ENCODE measurements around the gene MIF4GD. TPM values are rescaled to one million over a fixed set of nuclear protein-coding genes. Genes with fewer than 3 reads are reported as not detected.

Gene MIF4GD
- total and polyA plus RNA-seq, 9 of the 15 experiments (the other 6 are each of a cell fraction or from before 2014, with no cell fraction given), result 11.8 to 63.8 (median 28.1) TPM

GRCh38 chr17:75289832-75290337, 18.9 kb upstream of the MIF4GD start (continued):
- TF ChIP-seq MYBL2 (IDR thresholded peaks at IDR 0.05; ENCODE audit: low read depth) (no peak), MYBL2 (CRISPR knock-in tag; IDR thresholded peaks at IDR 0.05; ENCODE audit: borderline replicate concordance) (no peak), TAF9B (IDR thresholded peaks at IDR 0.05; ENCODE audit: partially characterized antibody) (peak; percentile 45), E2F8 (IDR thresholded peaks at IDR 0.05; ENCODE audit: low read depth, partially characterized antibody) (no peak), RBM34 (IDR thresholded peaks at IDR 0.05; ENCODE audit: borderline replicate concordance, insufficient read depth, low read length) (no peak), HMG20A (CRISPR knock-in tag; conservative IDR thresholded peaks at IDR 0.05) (no peak), FOXM1 (IDR thresholded peaks at IDR 0.05; ENCODE audit: low read depth) (no peak), FOXM1 (CRISPR knock-in tag; IDR thresholded peaks at IDR 0.05; ENCODE audit: low read depth) (no peak), ZNF282 (CRISPR knock-in tag; IDR thresholded peaks at IDR 0.05) (no peak), BRD9 (IDR thresholded peaks at IDR 0.05; ENCODE audit: low read depth, partially characterized antibody) (peak; percentile 92), CBFA2T3 (IDR thresholded peaks at IDR 0.05) (no peak), MCM2 (IDR thresholded peaks at IDR 0.05; ENCODE audit: low read depth) (no peak), C11orf30 (IDR thresholded peaks at IDR 0.05; ENCODE audit: low read depth) (0 out of 2 replicates have a peak, but pooled peaks have one; percentile 35)
- TF ChIP-seq, protein P1, sequence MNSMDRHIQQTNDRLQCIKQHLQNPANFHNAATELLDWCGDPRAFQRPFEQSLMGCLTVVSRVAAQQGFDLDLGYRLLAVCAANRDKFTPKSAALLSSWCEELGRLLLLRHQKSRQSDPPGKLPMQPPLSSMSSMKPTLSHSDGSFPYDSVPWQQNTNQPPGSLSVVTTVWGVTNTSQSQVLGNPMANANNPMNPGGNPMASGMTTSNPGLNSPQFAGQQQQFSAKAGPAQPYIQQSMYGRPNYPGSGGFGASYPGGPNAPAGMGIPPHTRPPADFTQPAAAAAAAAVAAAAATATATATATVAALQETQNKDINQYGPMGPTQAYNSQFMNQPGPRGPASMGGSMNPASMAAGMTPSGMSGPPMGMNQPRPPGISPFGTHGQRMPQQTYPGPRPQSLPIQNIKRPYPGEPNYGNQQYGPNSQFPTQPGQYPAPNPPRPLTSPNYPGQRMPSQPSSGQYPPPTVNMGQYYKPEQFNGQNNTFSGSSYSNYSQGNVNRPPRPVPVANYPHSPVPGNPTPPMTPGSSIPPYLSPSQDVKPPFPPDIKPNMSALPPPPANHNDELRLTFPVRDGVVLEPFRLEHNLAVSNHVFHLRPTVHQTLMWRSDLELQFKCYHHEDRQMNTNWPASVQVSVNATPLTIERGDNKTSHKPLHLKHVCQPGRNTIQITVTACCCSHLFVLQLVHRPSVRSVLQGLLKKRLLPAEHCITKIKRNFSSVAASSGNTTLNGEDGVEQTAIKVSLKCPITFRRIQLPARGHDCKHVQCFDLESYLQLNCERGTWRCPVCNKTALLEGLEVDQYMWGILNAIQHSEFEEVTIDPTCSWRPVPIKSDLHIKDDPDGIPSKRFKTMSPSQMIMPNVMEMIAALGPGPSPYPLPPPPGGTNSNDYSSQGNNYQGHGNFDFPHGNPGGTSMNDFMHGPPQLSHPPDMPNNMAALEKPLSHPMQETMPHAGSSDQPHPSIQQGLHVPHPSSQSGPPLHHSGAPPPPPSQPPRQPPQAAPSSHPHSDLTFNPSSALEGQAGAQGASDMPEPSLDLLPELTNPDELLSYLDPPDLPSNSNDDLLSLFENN (IDR thresholded peaks at IDR 0.05; ENCODE audit: low read depth in 2 of 2, low read length in 2 of 2), result no peak
- TF ChIP-seq, protein P2, sequence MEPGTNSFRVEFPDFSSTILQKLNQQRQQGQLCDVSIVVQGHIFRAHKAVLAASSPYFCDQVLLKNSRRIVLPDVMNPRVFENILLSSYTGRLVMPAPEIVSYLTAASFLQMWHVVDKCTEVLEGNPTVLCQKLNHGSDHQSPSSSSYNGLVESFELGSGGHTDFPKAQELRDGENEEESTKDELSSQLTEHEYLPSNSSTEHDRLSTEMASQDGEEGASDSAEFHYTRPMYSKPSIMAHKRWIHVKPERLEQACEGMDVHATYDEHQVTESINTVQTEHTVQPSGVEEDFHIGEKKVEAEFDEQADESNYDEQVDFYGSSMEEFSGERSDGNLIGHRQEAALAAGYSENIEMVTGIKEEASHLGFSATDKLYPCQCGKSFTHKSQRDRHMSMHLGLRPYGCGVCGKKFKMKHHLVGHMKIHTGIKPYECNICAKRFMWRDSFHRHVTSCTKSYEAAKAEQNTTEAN (CRISPR knock-in tag; IDR thresholded peaks at IDR 0.05), result no peak
- TF ChIP-seq, protein P3, sequence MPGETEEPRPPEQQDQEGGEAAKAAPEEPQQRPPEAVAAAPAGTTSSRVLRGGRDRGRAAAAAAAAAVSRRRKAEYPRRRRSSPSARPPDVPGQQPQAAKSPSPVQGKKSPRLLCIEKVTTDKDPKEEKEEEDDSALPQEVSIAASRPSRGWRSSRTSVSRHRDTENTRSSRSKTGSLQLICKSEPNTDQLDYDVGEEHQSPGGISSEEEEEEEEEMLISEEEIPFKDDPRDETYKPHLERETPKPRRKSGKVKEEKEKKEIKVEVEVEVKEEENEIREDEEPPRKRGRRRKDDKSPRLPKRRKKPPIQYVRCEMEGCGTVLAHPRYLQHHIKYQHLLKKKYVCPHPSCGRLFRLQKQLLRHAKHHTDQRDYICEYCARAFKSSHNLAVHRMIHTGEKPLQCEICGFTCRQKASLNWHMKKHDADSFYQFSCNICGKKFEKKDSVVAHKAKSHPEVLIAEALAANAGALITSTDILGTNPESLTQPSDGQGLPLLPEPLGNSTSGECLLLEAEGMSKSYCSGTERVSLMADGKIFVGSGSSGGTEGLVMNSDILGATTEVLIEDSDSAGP (CRISPR knock-in tag; IDR thresholded peaks at IDR 0.05), result no peak

Data from K562 (cell line).